Spleen (tissue), 11 donors: ENCODE results near the gene NCK2. TPM values are rescaled to one million over a fixed set of nuclear protein-coding genes. Genes with fewer than 3 reads are reported as not detected.

ENCODE experiments used
- DNase-seq: peaks from one replicate; pipeline ENCODE4 v3.0.0-alpha.2; 2020
- H3K27ac ChIP-seq, 8 donors: fragments of 200-600 bp; sonication (generic) in 7 of 8; 1 replicate in 4 of 8; 2 replicates in 4 of 8; pipeline versions ENCODE4 v1.5.0 to v1.8.0; 2016 to 2021; ENCODE audit warnings: inconsistent platforms in 4 of 8, mild to moderate bottlenecking in 4 of 8, moderate library complexity in 1 of 8
- H3K27me3 ChIP-seq, 7 donors: fragments of 200-600 bp; sonication (generic) in 6 of 7; replicated peaks in 1 of 7; 1 replicate in 4 of 7; 2 replicates in 3 of 7; pipeline versions ENCODE4 v1.5.0 to v1.8.0; 2016 to 2021; ENCODE audit warnings: inconsistent platforms in 3 of 7, mild to moderate bottlenecking in 1 of 7
- H3K36me3 ChIP-seq, 6 donors: fragments of 200-600 bp; sonication (generic) in 5 of 6; 1 replicate in 4 of 6; 2 replicates in 2 of 6; pipeline versions ENCODE4 v1.5.0 to v1.8.0; 2016 to 2021; ENCODE audit warnings: inconsistent platforms in 2 of 6
- H3K4me1 ChIP-seq, 6 donors: fragments of 200-600 bp; sonication (generic) in 5 of 6; 1 replicate in 3 of 6; 2 replicates in 3 of 6; pipeline versions ENCODE4 v1.5.0 to v1.8.0; 2016 to 2021; ENCODE audit warnings: inconsistent platforms in 3 of 6
- H3K4me3 ChIP-seq, 8 donors: fragments of 200-600 bp; sonication (generic) in 7 of 8; 1 replicate in 4 of 8; 2 replicates in 4 of 8; pipeline versions ENCODE4 v1.5.0 to v1.8.0; 2016 to 2021; ENCODE audit warnings: inconsistent platforms in 4 of 8, mild to moderate bottlenecking in 4 of 8, moderate library complexity in 2 of 8
- H3K9me3 ChIP-seq, 8 donors: fragments of 200-600 bp; sonication (generic) in 7 of 8; 1 replicate in 4 of 8; 2 replicates in 4 of 8; pipeline versions ENCODE4 v1.5.0 to v1.8.0; 2016 to 2021; ENCODE audit warnings: inconsistent platforms in 4 of 8
- CTCF ChIP-seq, 11 experiments: fragments of 200-600 bp in 7 of 11; fragments of 450-650 bp in 4 of 11; sonication (generic) in 4 of 11; IDR thresholded peaks in 8 of 11; conservative IDR thresholded peaks in 3 of 11; 1 replicate in 7 of 11; 2 replicates in 4 of 11; pipeline versions ENCODE4 v1.4.0 to v1.8.0; 2016 to 2021; ENCODE audit warnings: antibody characterized with exemption in 11 of 11, inconsistent platforms in 4 of 11, mild to moderate bottlenecking in 1 of 11
- POLR2A ChIP-seq, 3 donors: fragments of 450-650 bp; IDR thresholded peaks; one replicate each; pipeline ENCODE4 v1.5.1; 2017; ENCODE audit warnings: antibody characterized with exemption in 3 of 3, mild to moderate bottlenecking in 1 of 3
- POLR2AphosphoS5 ChIP-seq, 3 donors: sonication (generic); formaldehyde crosslinking; IDR thresholded peaks; one replicate each; pipeline ENCODE4 v1.5.1; 2017; ENCODE audit warnings: antibody characterized with exemption in 3 of 3
- WGBS, 5 donors: extraction: QIAGEN DNeasy Blood & Tissue Kit in 3 of 5; methylation state at CpG; one replicate each; pipeline versions ENCODE4 v1.1.5 to v1.1.7; 2013 to 2018; 5-methylcytosine and 5-hydroxymethylcytosine counted together
- intact Hi-C: fragments of 100-400 bp; cut with DNase I; formaldehyde crosslinking; loops from one replicate; pipeline ENCODE4 v1.15.0; 2023; ENCODE audit warnings: low total_unique reads
- polyA plus RNA-seq, 3 donors: library from polyadenylated mRNA; stranded (reverse); fragments of 200-250 nt; gene quantifications; one replicate each; pipeline ENCODE4 v1.2.1, GENCODE V29; 2013
- total RNA-seq, 7 donors: library from RNA; depleted of rRNA in 3 of 7; stranded (reverse); fragments of >200 nt in 3 of 7; fragmentation: NEBNext Ultra II Directional in 4 of 7; extraction: Animal tissue kit (Norgen Biotek cat#: 25700) in 4 of 7; gene quantifications; one replicate each; pipeline versions ENCODE4 v1.1.0 to v1.2.1, GENCODE V29; 2016 to 2021
- donor health status: healthy with polysubstance abuse.
- donor health status: DM: no; HTN: no; CAD: no; lungs with moderate emphysema.
- donor health status: DM: no; HTN: no; CAD: no.
- donor health status: Bipolar disorder and iron deficiency.
- donor health status: healthy.
- donor health status: DM: no; HTN: no; CAD: no.
- donor health status: DM: yes; HTN: yes; CAD: no.

The NCK2 gene
- total and polyA plus RNA-seq, 10 donors: 21.5 to 106 (median 62.6) TPM

- no peak overlapping the region for H3K4me3 ChIP-seq
- WGBS, 5 donors: 81 to 90% (median 86%) methylated on average over 10 of the region's 10 CpGs
- no peaks in the 10 kb centered on the region for H3K27me3 ChIP-seq
- no peak for DNase-seq
- H3K27ac ChIP-seq: peak overlapping the region in 2 of 8 donors; percentile 25 to 29
- H3K4me1 ChIP-seq: peaks cover 4 to 100% (median 39%) of the 10 kb centered on the region in 6 donors
- H3K9me3 ChIP-seq: no peaks in the 10 kb centered on the region
- intact Hi-C loops: no loop called here
- peaks cover 0 to 26% (median 9%) of the 10 kb centered on the region in 6 donors for H3K36me3 ChIP-seq
- TF ChIP-seq CTCF (IDR thresholded peaks at IDR 0.05 in 8 of 11, conservative IDR thresholded peaks at IDR 0.05 in 3 of 11) (no peak), POLR2A (IDR thresholded peaks at IDR 0.05) (no peak), POLR2AphosphoS5 (IDR thresholded peaks at IDR 0.05) (no peak)
These were observed 107.4 kb downstream of the NCK2 start for GRCh38 chr2:105852066-105852465.

GRCh38 chr2:105853354-105854088 is 108.8 kb downstream of the NCK2 start:
- TF ChIP-seq POLR2A (IDR thresholded peaks at IDR 0.05): no peak
- TF ChIP-seq POLR2AphosphoS5 (IDR thresholded peaks at IDR 0.05): no peak
- no peak for TF ChIP-seq CTCF (IDR thresholded peaks at IDR 0.05 in 8 of 11, conservative IDR thresholded peaks at IDR 0.05 in 3 of 11)
- Histone ChIP-seq H3K4me1 (peaks cover 4 to 100% (median 40%) of the 10 kb centered on the region in 6 donors), H3K27me3 (no peaks in the 10 kb centered on the region), H3K36me3 (peaks cover 0 to 38% (median 9%) of the 10 kb centered on the region in 6 donors), H3K4me3 (no peak overlapping the region), H3K9me3 (no peaks in the 10 kb centered on the region), H3K27ac (peak overlapping the region in 2 of 8 donors; percentile 28 to 35)
- 83 to 92% (median 85%) methylated on average over 6 of the region's 6 CpGs for WGBS, 5 donors
- intact Hi-C loops: no loop called here
- no peak for DNase-seq

- no peak overlapping the region for H3K4me3 ChIP-seq
- TF ChIP-seq POLR2A (IDR thresholded peaks at IDR 0.05): no peak
- TF ChIP-seq CTCF (IDR thresholded peaks at IDR 0.05 in 8 of 11, conservative IDR thresholded peaks at IDR 0.05 in 3 of 11): no peak
- TF ChIP-seq POLR2AphosphoS5 (IDR thresholded peaks at IDR 0.05): peak; percentile 7 to 50 (median 19)
- H3K36me3 ChIP-seq: peaks cover 0 to 52% (median 9%) of the 10 kb centered on the region in 6 donors
- no peaks in the 10 kb centered on the region for H3K27me3 ChIP-seq
- DNase-seq: no peak
- intact Hi-C loops: no loop called here
- no peaks in the 10 kb centered on the region for H3K9me3 ChIP-seq
- peak overlapping the region in 2 of 8 donors; percentile 0 to 7 for H3K27ac ChIP-seq
- H3K4me1 ChIP-seq: peaks cover 0 to 100% (median 41%) of the 10 kb centered on the region in 6 donors
- WGBS, 5 donors: 91 to 94% (median 93%) methylated on average over 16 of the region's 16 CpGs
These were observed 110.3 kb downstream of the NCK2 start for GRCh38 chr2:105854972-105855371.

- Histone ChIP-seq H3K36me3 (peaks cover 0 to 61% (median 9%) of the 10 kb centered on the region in 6 donors), H3K4me3 (peak overlapping the region in 2 of 8 donors; percentile 7 to 15), H3K9me3 (no peaks in the 10 kb centered on the region), H3K27me3 (no peaks in the 10 kb centered on the region), H3K4me1 (peaks cover 0 to 100% (median 42%) of the 10 kb centered on the region in 6 donors), H3K27ac (peak overlapping the region in 7 of 8 donors; percentile 55 to 68 (median 65))
- TF ChIP-seq POLR2AphosphoS5 (IDR thresholded peaks at IDR 0.05): no peak
- no peak for TF ChIP-seq CTCF (IDR thresholded peaks at IDR 0.05 in 8 of 11, conservative IDR thresholded peaks at IDR 0.05 in 3 of 11)
- TF ChIP-seq POLR2A (IDR thresholded peaks at IDR 0.05): no peak
- no peak for DNase-seq
- intact Hi-C loops: no loop called here
- 70 to 83% (median 72%) methylated on average over 3 of the region's 3 CpGs for WGBS, 5 donors
These were observed 111.9 kb downstream of the NCK2 start for GRCh38 chr2:105856581-105856980.
